LHCN-M2 (cell line): Measurements from ENCODE around the gene SCAPER. TPM values are rescaled to one million over a fixed set of nuclear protein-coding genes. Genes with fewer than 3 reads are reported as not detected.

Source experiments
- DNase-seq: peaks from one replicate; pipeline ENCODE4 v3.0.0-alpha.2; 2012; ENCODE audit warnings: low read depth
- total RNA-seq: library from RNA; depleted of rRNA; stranded (reverse); fragments of >200 nt; gene quantifications from 2 replicates; pipeline ENCODE4 v1.2.3, GENCODE V29; 2014

SCAPER gene
- total RNA-seq, 1 experiment from 2014 or later = 9.3 TPM

DNA sequence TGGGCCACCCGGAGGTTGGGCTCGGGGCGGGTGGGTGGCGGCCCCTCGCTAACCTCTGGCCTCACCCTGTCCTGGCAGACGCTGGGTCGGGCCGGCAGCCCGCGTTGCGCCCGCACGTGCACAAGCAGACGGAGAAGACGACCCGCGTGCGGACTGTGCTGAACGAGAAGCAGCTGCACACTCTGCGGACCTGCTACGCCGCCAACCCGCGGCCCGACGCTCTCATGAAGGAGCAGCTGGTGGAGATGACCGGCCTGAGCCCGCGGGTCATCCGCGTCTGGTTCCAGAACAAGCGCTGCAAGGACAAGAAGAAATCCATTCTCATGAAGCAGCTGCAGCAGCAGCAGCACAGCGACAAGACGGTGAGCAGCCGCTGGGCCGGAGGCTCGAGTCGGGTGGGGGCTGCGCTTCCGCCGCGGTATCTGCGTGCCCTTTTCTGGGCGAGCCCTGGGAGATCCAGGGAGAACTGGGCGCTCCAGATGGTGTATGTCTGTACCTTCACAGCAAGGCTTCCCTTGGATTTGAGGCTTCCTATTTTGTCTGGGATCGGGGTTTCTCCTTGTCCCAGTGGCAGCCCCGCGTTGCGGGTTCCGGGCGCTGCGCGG lies 564.8 kb downstream of the SCAPER start:
- no peak for DNase-seq

DNA sequence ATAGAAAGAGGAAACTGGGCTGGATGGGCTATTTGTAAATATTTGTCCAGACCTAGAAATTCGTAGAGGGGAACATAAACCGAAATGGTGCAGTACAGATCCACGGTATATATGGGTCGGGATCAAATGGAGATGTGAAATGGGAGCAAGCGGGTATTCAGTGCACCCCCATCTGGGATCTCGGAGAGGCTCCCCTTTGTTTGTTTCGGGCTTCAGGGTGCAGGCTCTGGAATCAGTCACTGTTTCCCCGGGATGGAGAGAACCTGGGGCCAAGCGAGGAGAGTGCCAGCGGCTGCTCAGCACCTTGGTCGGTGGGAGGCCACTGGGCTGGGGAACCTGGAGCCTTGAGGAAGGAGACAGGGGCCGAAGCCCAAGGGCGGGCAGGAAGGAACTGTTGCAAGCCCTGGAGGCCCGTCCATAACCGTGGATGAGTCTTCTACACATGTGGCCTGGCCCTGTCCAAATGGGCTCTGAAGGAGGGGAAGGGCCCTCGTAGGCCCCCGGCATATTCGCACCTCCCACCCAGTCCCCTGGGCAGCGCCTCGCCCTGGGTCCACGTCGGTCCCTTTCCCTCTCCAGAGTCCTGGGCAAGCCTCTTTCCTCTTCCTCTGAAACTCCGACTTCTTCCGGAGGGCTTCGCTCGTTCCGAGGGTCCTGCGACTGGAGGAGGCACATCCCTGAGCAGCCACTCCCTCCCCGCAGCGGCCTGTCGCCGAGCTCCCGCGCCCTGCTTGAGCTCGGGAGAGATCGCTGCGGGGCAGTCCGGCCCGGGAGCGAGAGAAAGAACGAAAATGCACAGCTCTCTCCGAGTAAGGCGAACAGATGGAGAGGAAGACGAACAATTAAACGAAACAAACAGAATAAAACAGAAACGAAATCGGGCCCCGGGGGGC lies 565.6 kb downstream of the SCAPER start:
- DNase-seq = no peak

DNA sequence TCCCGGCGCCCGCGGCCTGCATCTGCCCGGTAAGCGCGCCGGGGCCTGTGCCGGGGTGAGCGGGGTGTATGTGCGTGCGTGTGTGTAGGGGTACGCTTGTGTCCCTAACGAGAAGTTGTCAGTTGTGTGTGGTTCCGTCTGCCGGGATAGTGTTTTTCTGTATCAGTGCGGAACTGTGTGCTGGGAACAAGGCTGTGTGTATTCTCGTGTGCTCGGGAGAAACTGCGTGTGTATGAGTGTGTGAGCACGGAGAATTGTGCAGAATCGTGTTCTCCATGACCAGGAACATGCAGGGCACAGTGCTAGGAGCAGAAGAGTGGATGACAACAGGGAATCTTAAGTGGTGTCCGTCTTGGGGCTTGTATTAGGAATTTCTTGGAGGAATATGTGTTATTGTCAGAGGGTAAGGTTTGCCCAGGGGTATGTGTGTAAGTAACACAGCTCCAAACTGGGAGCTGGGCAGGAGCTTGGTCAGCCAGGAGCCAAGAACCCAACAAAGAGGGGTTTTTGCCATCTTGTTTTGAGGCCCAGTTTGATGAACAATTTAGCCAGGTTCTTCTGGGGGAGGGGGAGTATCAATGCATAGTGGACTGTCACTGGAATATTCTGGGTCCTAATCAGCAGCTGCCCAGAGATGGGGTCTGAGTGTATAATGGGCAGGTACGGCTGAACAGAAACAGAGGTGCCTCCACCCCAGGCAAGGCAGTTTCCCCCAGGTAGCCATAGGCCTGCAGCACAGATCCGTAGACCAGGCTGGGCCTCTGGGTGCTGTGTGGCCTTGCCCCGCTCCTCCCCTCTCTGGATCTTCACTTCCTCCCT lies 566.4 kb downstream of the SCAPER start:
- DNase-seq = no peak

DNA sequence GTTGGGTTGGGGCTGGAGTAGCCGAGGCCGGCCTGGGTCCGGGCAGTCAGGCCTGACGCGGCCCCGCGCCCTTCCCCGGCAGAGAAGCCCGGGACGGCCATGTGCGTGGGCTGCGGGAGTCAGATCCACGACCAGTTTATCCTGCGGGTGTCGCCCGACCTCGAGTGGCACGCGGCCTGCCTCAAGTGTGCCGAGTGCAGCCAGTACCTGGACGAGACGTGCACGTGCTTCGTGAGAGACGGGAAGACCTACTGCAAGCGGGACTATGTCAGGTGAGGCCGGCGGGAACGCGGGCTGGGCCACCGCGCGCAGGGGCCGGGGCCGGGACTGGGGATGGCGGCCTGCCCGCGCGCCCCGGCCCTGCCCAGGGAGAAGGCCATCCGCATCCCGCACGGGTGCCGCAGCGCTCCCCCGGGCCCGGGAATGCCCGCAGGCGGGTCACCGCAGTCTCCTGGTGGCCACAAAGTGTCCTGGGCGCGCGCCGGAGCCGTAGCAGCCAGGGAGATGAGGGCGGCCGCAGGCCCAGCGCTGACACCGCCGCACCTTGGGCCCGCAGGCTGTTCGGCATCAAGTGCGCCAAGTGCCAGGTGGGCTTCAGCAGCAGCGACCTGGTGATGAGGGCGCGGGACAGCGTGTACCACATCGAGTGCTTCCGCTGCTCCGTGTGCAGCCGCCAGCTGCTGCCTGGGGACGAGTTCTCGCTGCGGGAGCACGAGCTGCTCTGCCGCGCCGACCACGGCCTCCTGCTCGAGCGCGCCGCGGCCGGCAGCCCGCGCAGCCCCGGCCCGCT lies 567.2 kb downstream of the SCAPER start:
- DNase-seq = no peak

DNA sequence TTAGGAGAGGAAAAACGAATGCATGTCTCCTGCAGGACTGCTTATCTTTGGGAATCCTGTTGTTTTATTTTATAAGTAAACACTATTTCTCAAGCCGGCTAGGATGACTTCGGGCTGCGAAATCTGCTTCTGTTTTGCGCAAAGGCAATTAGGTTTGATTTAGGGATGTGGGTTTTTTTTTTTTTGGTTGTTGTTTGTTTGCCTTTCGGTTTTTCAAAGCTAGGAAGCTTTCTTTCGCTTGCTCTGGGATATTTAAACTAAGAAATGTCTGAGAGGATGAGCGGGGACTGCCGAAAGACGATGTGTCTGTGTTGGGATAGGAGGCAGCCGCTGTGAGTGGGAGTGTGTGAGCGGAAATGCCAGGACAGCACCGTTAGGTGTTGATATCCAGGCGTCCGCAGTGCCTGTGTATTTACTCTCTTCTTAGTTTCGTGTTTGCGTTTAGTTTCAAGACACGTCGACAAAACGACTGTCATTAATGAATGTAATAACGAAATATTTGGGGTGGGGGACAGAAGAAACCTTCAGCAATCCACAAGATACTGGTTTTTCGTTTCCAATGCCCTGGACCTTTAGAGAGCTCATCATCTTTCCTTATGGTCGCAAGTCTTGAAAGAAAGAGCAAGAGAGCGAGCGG lies 568.0 kb downstream of the SCAPER start:
- DNase-seq = peak; percentile 52

DNA sequence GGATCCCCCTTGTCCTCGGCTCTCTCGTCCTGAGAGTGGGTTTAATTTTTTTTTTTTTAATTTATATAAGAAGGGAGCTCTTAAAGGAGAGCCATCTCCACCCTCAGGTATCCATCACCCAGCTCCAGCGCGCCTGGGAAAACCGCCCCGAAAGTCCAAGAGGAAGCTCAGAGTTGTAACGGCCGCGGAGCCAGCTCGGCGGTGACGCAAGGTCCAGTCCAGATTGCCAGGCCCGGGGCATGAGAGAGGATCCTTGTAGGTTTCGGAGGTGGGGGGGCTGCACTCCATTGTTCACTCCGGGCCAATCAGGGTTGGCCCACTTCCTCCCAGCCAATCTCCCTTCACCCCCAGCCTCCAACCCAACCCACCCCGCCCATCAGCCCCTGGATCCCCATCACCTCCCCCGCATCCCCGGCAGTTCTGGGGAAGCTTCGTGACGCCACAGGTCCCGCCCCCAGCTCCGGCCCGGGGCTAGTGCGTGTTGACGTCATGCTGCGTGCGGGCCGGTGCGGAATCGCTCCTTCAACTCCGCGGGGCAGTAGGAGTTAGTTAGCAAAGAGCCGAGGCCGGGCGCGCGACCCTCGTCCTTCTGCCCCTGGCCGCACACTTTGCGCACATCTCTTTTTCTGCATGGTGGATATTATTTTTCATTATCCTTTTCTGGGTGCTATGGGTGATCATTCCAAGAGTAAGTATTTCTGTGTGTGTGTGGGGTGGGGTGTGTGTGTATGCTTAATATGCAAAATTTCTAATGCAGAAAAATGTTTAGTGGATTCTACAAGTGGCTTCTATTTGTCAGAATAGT lies 568.7 kb downstream of the SCAPER start, which contains the start of gene ISL2:
TSS of gene ISL2 (plus strand) at position 520 of the 805 bp plus-strand sequence. CDS start at position 631, 111 bp downstream.
- DNase-seq = peak; percentile 97

DNA sequence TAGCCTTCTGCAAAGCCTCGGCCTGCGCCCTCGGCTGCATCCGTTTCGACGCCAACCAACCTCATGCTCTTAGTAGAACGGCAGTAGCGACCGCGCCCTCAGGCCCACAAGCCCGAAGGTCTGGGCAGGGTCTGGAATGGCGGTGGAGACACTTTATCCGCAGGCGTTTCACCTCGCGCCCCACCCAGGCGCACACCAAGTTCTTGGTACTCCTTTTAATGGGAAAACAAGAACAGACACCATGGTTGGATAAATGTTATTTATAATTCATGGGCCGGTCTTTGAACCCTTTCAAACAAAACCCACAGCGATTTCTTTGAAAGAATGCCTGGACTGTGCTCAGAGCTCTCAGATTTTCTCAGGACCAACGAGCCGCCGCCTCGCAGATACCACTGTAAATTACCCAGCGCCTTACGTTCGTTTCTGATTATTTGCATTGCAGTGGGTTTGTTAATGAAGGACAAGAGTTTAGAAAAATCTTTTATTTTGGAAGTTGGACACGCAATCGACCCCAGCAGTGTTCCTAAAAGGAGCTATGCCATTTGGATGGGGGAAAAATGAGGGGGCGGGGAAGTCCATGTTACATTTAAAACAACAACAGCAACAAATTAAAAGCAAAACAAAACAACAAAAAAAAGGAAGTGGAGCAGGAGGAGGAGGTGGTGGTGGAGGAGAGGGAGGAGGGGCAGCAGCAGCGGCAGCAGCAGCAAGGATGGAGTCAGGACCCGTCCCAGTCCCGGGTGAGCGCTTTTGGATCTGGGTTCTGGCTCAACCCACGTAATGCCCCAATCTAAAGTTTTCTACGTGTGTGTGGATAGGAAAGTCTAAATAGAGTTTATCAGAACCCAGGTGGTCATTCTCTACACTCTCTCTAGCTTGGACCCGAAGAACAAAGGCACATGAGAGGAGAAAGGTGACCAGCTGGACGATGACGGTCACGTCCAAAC lies 569.6 kb downstream of the SCAPER start:
- DNase-seq = no peak

DNA sequence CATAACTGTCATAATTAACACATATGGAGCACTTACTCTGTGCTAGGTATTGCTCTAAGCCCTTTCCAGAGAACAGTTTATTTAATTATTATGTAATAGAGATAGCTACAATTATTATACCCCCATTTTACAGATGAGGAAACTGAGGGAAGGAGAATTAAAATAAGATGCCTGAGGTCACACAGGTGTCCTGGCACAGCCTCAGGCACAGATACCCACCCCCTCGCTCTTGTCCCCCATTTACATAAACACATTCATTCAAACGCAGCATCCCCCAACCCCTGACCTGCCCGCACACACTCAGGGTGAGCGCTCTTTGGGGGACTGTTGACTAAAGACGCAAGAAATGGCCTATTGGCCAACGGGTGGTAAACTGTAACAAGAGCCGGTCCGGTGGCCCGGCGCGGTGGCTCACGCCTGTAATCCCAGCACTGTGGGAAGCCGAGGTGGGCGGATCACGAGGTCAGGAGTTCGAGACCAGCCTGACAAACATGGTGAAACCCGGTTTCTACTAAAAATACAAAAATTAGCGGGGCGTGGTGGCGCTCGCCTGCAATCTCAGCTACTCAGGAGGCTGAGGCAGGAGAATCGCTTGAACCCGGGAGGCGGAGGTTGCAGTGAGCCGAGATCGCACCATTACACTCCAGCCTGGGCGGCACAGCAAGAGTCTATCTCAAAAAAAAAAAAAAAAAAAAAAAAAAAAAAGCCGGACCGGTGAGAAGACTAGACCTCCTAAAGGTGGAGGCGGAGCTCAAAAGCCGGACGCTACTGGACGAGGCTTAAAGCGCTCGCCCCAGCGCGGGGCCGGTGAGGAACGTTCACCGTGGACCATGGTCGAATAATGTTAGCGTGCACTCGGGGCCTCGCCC lies 570.5 kb downstream of the SCAPER start:
- no peak for DNase-seq

DNA sequence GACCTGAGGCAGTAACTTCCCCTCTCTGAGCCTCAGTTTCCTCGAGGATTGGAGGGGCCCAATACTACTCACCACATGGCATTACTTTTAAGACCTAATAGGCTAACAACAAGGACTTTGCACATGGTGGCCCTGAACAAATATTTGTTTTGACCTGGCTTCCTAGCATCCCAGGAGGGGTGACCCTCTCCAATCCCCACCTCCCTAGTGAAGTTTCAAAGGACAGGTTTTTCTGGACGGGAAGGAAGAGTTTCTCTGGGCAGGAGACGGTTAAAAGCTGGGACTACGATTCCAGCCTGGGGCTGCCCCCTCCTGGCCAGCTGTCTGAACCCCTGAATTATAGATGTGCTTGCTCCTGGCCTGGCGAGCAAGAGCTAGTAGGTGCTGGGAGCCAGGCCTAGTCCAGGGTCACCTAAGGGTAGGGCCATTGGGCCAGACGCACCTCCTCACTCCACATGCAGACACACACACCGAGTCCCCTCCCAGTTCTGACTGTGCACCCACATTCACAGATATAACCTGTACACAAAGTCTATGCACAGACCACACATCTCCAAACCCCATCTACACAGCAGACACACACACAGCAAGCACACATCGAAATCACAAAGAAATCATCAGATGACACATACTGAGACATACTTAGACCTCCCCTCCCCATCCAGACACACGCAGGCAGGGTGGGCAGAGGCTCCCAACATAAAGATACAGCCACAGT lies 571.3 kb downstream of the SCAPER start:
- no peak for DNase-seq

DNA sequence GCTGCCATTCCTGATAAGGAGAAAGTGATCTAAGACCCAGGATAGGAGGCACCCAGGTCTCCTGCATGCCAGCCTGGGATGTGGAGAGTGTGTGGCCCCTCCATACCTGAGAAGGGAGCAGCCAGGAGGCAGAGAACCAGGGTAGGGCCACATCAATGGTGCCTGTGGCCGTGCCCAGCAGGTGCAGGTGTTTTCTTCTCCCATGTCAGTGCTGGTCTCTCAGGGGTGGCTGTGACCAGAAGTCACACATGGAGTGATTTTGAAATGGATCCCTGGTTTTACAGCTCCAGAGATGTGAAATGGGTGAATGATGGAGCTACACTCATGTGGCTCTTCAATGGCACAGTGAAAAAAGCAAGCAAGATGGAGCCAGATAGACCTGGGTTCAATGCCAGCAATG lies 571.8 kb downstream of the SCAPER start:
- no peak for DNase-seq

DNA sequence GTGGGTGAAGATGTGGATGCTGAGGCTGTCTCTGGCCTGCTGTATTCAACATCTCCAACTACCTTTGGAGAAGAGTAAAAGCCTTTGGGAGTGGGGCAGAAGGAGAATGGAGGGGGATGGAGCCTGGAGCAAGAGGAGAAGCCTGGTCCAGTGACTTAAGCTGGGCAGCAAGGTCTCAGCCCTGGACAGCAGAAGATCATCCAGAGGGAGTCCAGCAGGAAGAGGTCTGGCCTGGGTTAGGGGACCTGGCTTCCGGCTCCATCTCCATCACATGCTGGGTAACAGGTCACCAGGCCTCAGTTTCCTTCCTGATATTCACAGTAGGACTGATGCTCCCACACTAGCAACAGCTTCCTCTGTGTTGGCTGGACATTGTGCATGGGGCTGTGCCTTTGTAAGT lies 572.3 kb downstream of the SCAPER start:
- no peak for DNase-seq

DNA sequence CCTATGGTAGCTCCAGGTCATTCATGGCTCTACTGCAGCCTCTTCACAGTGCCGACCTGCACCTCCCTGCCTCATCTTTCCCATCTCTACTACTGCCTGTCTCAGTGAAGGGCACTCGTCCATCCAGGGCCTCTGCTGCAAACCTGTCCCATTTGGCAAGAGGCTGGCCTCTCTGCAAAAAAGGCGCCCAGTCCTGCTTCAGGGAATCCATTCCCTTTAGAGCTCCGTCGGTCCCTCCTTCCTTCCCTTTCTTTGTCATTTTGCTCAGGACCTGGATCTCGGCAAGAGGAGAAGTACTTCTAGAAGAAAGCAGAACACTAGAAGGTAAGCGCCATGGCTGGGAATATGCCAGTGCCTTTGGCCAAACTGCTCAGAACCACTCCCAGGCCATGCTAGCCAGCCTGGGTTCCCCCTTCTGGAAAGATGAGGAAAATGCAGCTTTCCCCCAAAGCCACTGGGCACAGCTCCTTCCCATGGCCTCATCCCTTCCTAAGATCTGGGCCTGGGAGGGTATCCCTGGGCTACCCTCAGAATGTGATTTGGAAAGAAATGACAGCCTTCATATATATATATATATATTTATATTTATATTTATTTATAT lies 575.0 kb downstream of the SCAPER start:
- peak; percentile 65 for DNase-seq

DNA sequence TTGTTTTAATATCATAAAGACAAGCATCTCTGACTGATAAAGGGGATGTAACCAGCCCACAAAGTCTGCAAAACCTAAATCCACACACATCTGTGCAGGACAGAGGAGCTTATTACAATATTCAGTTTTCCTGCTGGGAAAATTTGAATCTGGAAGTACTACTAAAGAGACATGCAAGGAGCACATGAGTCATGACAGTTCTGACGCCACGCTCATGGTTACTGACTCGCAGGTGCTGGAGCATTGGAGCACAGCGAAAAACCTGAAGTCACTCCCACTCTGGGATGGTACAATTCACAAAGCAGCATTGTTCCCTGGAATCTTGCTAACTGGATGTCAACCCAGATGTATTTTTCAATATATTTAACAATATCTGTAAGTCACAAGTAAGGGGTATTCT lies 576.2 kb downstream of the SCAPER start:
- DNase-seq = peak; percentile 50

DNA sequence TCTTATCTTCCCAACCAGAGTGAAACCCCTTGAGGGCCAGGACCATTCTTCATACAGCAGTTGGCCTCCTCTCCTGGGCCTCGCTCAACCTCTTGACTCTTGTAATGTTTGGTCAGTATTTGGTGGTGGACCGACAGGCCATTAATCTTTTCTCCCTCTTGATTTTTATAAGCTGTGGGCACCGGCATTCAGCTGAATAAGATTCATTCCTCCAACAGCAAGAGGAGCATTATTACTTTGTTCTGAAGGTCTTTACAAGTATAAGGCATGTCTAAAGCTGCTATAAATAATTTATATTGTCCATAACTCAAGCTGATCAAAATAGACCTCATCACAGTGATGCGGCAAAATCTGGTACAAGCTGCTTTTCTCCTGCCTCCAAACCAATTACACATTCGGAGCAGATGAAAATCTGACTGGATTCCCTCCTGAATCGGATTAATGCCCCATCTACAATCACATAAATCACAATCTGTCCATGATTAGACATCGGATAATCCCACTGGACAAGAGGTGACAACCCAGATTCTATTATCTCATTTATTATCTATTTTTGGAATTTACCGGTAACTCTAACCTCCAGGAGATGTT lies 576.9 kb downstream of the SCAPER start:
- DNase-seq = no peak

DNA sequence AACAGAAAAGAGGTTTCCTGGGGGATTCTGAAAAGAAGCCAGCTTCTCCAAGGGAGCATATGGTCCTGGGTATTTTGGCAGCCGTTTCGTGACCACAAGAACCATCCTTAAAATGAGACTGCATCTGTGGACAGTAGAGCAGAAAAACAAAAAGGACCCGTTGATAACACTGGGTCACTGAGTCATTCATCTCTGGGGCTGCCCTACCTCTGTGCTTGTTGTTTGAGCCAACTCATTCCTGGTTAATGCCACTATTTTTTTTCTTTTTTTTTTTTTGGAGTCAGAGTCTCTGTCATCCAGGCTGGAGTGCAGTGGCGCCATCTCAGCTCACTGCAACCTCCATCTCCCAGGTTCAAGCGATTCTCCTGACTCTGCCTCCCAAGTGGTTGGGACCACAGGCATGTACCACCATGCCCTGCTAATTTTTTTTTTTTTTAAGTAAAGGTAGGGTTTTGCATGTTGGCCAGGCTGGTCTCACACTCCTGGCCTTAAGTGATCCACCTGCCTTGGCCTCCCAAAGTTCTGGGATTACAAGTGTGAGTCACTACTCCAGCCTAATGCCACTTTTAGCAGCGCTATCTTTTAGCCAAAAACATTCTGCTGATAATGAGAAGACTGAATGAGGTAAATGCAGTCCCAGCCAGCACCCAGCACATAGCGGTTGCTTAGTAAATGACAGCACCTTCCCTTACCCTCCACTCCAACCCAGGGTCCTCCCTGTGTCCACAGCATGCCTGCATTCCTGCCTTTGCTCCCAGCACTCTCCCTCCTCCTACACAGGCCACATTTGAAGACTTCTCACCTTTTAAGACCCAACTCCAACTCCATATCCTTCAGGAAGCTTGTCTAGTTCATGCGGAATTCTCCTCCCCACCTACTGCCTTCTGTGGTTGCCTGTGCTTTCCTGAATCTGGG lies 577.7 kb downstream of the SCAPER start:
- DNase-seq = peak; percentile 82
